Measurements from ENCODE around the gene SHISAL2A.

SHISAL2A gene

GRCh38 chr1:52632732-52633290 is at the start of gene SHISAL2A:
Gene SHISAL2A (plus strand): TSS chr1:52633168. CDS start chr1:52633494, 326 bp downstream.
- DNase-seq = peak; percentile 68

GRCh38 chr1:52585474-52585873 is 47.5 kb upstream of the SHISAL2A start:
- DNase-seq = no peak

GRCh38 chr1:52588027-52588426 is 44.9 kb upstream of the SHISAL2A start:
- DNase-seq = no peak

- DNase-seq = no peak
Observed at GRCh38 chr1:52588535-52588934, 44.4 kb upstream of the SHISAL2A start.

- DNase-seq = no peak
Observed at GRCh38 chr1:52590266-52590665, 42.7 kb upstream of the SHISAL2A start.

GRCh38 chr1:52592637-52593323 is 40.2 kb upstream of the SHISAL2A start:
- no peak for DNase-seq

- DNase-seq = no peak
Observed at GRCh38 chr1:52593495-52593894, 39.5 kb upstream of the SHISAL2A start.

- no peak for DNase-seq
Observed at GRCh38 chr1:52595061-52595460, 37.9 kb upstream of the SHISAL2A start.

GRCh38 chr1:52597912-52598311 is 35.1 kb upstream of the SHISAL2A start:
- no peak for DNase-seq

- DNase-seq = no peak
Observed at GRCh38 chr1:52598729-52599128, 34.2 kb upstream of the SHISAL2A start.

GRCh38 chr1:52599236-52599635 is 33.7 kb upstream of the SHISAL2A start:
- DNase-seq = no peak

GRCh38 chr1:52600533-52601179 is 32.3 kb upstream of the SHISAL2A start:
- DNase-seq = no peak

GRCh38 chr1:52601519-52601918 is 31.4 kb upstream of the SHISAL2A start:
- no peak for DNase-seq

- peak; percentile 67 for DNase-seq
Observed at GRCh38 chr1:52601991-52602855, 30.7 kb upstream of the SHISAL2A start, which contains the start of gene GPX7. Gene GPX7 (plus strand): TSS chr1:52602371. CDS start chr1:52602410, 39 bp downstream.

GRCh38 chr1:52602856-52603600 is 29.9 kb upstream of the SHISAL2A start:
- DNase-seq = no peak

- no peak for DNase-seq
Observed at GRCh38 chr1:52603630-52604029, 29.3 kb upstream of the SHISAL2A start.

- DNase-seq = no peak
Observed at GRCh38 chr1:52604063-52604770, 28.8 kb upstream of the SHISAL2A start.

GRCh38 chr1:52613636-52614373 is 19.2 kb upstream of the SHISAL2A start:
- DNase-seq = no peak

- DNase-seq = no peak
Observed at GRCh38 chr1:52614671-52615070, 18.3 kb upstream of the SHISAL2A start.

- DNase-seq = no peak
Observed at GRCh38 chr1:52615489-52616042, 17.4 kb upstream of the SHISAL2A start.

GRCh38 chr1:52621950-52622349 is 11.0 kb upstream of the SHISAL2A start:
- DNase-seq = no peak

All from CD4-positive, alpha-beta T cell treated with Interleukin-15 for 1 hour (primary cell).